WI38 (cell line): Measurements from ENCODE around the gene GNAT2.

Experiments used
- H3K4me3 ChIP-seq: 2 replicates; pipeline ENCODE4 v1.5.1; 2011; ENCODE audit warnings: low read depth, mild to moderate bottlenecking, control low read depth, low read length
- TF ChIP-seq, protein P1 (sequence below): IDR thresholded peaks from 2 replicates; pipeline ENCODE4 v1.5.1; 2012; ENCODE audit warnings: low read depth, mild to moderate bottlenecking, control low read depth, low read length

GNAT2 gene

DNA sequence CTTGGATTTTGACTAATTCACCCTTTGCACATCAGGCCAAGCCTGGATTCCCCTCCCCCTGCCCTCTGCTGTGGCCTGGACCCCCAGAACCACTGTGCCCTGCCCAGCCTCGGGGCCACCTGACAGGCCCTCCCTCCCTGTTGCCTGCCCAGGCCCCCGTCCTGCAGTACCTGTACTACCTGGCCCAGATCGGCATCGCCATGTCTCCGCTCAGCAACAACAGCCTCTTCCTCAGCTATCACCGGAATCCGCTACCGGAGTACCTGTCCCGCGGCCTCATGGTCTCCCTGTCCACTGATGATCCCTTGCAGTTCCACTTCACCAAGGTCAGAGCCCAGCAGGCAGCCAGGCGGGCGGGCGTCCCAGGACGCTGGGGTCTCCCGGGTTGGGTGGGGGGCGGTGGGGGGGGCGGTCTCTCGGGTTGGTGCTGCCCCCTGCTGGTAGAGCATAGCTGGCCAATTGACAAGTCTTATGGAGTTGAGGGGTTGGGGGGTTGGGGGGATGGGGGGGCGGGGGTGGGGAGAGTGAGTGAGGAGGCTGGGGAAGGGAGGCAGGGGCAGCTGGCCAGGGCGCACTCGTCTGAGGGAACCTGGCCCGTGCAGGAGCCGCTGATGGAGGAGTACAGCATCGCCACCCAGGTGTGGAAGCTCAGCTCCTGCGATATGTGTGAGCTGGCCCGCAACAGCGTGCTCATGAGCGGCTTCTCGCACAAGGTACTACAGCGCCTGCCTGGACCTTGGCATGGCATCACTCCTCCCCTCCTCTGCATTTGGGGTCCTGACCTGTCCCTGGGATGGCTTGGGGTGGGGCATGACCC lies 10.9 kb upstream of the GNAT2 start:
- TF ChIP-seq, protein P1, sequence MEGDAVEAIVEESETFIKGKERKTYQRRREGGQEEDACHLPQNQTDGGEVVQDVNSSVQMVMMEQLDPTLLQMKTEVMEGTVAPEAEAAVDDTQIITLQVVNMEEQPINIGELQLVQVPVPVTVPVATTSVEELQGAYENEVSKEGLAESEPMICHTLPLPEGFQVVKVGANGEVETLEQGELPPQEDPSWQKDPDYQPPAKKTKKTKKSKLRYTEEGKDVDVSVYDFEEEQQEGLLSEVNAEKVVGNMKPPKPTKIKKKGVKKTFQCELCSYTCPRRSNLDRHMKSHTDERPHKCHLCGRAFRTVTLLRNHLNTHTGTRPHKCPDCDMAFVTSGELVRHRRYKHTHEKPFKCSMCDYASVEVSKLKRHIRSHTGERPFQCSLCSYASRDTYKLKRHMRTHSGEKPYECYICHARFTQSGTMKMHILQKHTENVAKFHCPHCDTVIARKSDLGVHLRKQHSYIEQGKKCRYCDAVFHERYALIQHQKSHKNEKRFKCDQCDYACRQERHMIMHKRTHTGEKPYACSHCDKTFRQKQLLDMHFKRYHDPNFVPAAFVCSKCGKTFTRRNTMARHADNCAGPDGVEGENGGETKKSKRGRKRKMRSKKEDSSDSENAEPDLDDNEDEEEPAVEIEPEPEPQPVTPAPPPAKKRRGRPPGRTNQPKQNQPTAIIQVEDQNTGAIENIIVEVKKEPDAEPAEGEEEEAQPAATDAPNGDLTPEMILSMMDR, result peak; percentile 10; the same call in 1 of the 2 replicates
- H3K4me3 ChIP-seq, result no peak overlapping the region

DNA sequence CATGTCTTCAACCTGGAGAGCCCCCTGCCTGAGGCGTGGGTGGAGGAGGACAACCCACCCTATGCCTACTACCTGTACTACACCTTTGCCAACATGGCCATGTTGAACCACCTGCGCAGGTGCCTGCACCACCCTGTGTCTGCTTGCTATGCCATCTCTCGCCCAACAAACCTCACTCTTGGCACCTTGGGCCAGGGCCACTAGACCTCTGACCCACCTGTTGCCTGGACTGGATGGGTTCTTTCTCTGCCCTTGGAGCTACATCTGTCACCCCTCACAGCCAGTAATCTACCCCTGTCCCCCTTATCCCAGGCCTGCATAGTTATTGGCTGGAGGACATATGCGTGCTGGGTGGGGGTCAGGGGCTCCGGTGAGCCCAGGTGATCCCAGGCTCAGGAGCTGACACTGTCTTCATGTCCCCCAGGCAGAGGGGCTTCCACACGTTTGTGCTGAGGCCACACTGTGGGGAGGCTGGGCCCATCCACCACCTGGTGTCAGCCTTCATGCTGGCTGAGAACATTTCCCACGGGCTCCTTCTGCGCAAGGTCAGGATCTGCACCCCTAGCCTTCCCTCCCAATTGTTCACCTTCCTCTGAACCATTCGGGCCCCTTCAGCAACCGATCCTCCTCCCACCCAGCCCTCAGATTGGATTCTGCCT lies 10.1 kb upstream of the GNAT2 start:
- TF ChIP-seq, protein P1, result no peak
- H3K4me3 ChIP-seq, result no peak overlapping the region

DNA sequence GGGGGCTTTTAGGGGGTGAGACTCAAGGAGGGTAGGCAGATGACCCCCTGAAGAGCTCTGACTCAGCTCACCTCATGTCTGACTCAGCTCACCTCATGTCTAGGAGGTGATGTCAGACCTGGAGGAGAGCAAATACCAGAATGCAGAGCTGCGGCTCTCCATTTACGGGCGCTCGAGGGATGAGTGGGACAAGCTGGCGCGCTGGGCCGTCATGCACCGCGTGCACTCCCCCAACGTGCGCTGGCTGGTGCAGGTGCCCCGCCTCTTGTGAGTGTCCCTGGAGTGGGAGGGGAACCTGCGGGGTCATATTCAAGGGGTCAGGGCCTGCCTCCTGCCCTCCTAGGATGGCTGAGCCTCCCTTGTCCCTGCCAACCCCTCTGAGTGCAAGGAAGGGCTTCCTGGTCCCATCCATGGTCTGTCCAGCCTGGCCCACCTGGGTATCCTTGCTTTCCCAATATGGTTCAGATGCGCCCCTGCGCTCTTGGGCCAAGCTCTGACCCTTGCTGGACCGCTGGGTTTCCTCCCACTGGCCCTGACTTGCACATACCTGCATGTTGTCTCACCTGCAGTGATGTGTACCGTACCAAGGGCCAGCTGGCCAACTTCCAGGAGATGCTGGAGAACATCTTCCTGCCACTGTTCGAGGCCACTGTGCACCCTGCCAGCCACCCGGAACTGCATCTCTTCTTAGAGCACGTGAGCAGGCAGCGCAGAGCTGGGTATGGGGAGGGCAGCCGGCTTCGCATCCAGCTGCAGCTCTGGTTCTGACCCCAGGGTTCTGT lies 9.3 kb upstream of the GNAT2 start:
- TF ChIP-seq, protein P1, result no peak
- H3K4me3 ChIP-seq, result no peak overlapping the region

DNA sequence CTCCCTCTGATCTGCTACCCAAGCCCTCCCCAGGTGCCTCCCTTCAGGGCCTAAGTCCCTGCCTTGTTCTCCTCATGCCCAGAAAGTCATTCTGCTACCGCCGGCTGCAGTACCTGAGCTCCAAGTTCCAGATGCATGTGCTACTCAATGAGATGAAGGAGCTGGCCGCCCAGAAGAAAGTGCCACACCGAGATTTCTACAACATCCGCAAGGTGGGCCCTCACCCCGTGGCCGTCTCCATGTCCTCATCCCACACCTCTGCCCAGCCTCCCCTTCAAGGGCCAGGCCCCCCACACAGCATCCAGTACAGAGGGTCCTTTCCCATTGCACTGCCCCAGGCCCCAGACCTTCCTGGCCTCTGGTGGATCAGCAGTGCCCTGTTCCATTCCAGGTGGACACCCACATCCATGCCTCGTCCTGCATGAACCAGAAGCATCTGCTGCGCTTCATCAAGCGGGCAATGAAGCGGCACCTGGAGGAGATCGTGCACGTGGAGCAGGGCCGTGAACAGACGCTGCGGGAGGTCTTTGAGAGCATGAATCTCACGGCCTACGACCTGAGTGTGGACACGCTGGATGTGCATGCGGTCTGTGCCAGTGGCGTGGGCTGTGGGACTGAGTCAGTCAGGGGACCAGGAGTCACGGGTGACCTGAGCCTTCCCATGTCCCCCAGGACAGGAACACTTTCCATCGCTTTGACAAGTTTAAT lies 8.4 kb upstream of the GNAT2 start:
- no peak overlapping the region for H3K4me3 ChIP-seq
- TF ChIP-seq, protein P1, result no peak

DNA sequence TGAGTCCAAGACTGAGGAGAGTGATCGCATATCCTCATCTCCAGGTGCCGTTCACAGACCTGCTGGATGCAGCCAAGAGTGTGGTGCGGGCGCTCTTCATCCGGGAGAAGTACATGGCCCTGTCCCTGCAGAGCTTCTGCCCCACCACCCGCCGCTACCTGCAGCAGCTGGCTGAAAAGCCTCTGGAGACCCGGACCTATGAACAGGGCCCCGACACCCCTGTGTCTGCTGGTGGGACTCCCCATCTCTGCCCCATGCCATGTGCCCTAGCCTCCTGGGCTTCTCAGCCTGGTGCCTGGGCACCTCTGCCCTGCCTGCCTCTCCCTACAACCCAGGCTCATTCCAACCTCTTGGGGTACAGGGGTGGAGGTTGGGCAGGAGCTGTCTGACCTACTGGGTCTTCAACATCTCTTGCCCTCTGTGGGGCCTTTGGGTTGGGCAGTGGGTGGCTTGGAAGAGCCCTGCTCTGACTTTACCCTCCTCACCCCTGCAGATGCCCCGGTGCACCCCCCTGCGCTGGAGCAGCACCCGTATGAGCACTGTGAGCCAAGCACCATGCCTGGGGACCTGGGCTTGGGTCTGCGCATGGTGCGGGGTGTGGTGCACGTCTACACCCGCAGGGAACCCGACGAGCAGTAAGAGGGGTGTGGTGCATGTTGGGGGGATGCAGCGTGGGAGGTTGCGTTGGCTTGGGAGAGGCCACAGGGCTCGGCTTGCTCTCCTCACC lies 7.4 kb upstream of the GNAT2 start:
- TF ChIP-seq, protein P1, result no peak
- no peak overlapping the region for H3K4me3 ChIP-seq
